Activated B cell treated with CpG ODN at 0.5 μM for 24 hours (primary cell): Measurements from ENCODE around the gene HIP1R. TPM values are rescaled to one million over a fixed set of nuclear protein-coding genes. Genes with fewer than 3 reads are reported as not detected.

Source experiments
- ATAC-seq: fragments of 200-7000 bp; cut with Tn5 transposase; one replicate; pipeline ENCODE4 v1.10.0; 2021; ENCODE audit warnings: low read depth, mild to moderate bottlenecking, moderate library complexity
- CTCF ChIA-PET: fragments of 350-600 bp; sonication (Branson Sonifier 250); formaldehyde crosslinking; loops from one replicate; lab custom pipeline; 2021; ENCODE audit warnings: antibody characterized with exemption; lab: Charles Lee
- POLR2A ChIA-PET: fragments of 350-600 bp; sonication (Branson Sonifier 250); formaldehyde crosslinking; loops from one replicate; lab custom pipeline; 2021; ENCODE audit warnings: antibody characterized with exemption; lab: Charles Lee
- DNase-seq: peaks from one replicate; pipeline ENCODE4 v3.0.0; 2022
- H3K27ac Mint-ChIP-seq: one replicate; pipeline ENCODE4 v1.8.0; 2020; ENCODE audit warnings: mixed read lengths
- H3K27me3 Mint-ChIP-seq: one replicate; pipeline ENCODE4 v1.8.0; 2021; ENCODE audit warnings: mixed read lengths
- H3K36me3 Mint-ChIP-seq: one replicate; pipeline ENCODE4 v1.8.0; 2021; ENCODE audit warnings: low read depth, mixed read lengths
- H3K4me1 Mint-ChIP-seq: one replicate; pipeline ENCODE4 v1.8.0; 2021; ENCODE audit warnings: mixed read lengths
- H3K4me3 Mint-ChIP-seq: one replicate; pipeline ENCODE4 v1.8.0; 2020; ENCODE audit warnings: mild to moderate bottlenecking, mixed read lengths
- H3K9me3 Mint-ChIP-seq: one replicate; pipeline ENCODE4 v1.8.0; 2020; ENCODE audit warnings: mixed read lengths
- CTCF ChIP-seq: fragments of 200-600 bp; IDR thresholded peaks from one replicate; pipeline ENCODE4 v1.8.0; 2022; ENCODE audit warnings: antibody characterized with exemption, mild to moderate bottlenecking
- intact Hi-C: fragments of 100-400 bp; cut with micrococcal nuclease; formaldehyde crosslinking; loops from one replicate; pipeline ENCODE4 v1.15.1; 2024
- total RNA-seq: library from RNA; stranded (reverse); gene quantifications from 2 replicates; pipeline ENCODE4 v1.2.3, GENCODE V29; 2022

Gene HIP1R
- total RNA-seq, 1 donor from 2014 or later = 154 TPM

GRCh38 chr12:122867691-122868461 is 32.6 kb downstream of the HIP1R start:
- intact Hi-C loops = no loop called here
- Mint-ChIP-seq H3K4me1 (peaks cover 86% of the 10 kb centered on the region), H3K27me3 (no peaks in the 10 kb centered on the region), H3K36me3 (peaks cover 80% of the 10 kb centered on the region), H3K9me3 (no peaks in the 10 kb centered on the region), H3K4me3 (no peak overlapping the region), H3K27ac (no peak overlapping the region)
- CTCF ChIA-PET = interaction anchor here (0.6 to 0.8 kb wide), 2 partner anchors 17 to 85 kb away, joined by 3 read pairs; no protein-coding TSS in a partner anchor
- POLR2A ChIA-PET = interaction anchor here (0.6 to 1.1 kb wide), 4 partner anchors 12 to 85 kb away, joined by 3 to 4 read pairs (median 3); no protein-coding TSS in a partner anchor
- TF ChIP-seq CTCF = no peak
- no peak for DNase-seq
- ATAC-seq = no peak

GRCh38 chr12:122868471-122869177 is 33.4 kb downstream of the HIP1R start:
- ChIA-PET POLR2A (interaction anchor here (0.6 to 1.2 kb wide), 4 partner anchors 21 to 443 kb away, joined by 3 to 9 read pairs (median 4); no protein-coding TSS in a partner anchor), CTCF (no interaction called here)
- TF ChIP-seq CTCF = no peak
- Mint-ChIP-seq H3K4me3 (no peak overlapping the region), H3K9me3 (no peaks in the 10 kb centered on the region), H3K4me1 (peaks cover 86% of the 10 kb centered on the region), H3K27ac (peak overlapping the region; percentile 57), H3K36me3 (peaks cover 80% of the 10 kb centered on the region), H3K27me3 (no peaks in the 10 kb centered on the region)
- intact Hi-C loops = no loop called here
- DNase-seq (peak; percentile 5), ATAC-seq (no peak)

GRCh38 chr12:122869207-122869973 is 34.1 kb downstream of the HIP1R start:
- DNase-seq = peak; percentile 12
- Mint-ChIP-seq H3K4me1 (peaks cover 88% of the 10 kb centered on the region), H3K27ac (peak overlapping the region; percentile 68), H3K9me3 (no peaks in the 10 kb centered on the region), H3K27me3 (no peaks in the 10 kb centered on the region), H3K4me3 (peak overlapping the region; percentile 35), H3K36me3 (peaks cover 79% of the 10 kb centered on the region)
- TF ChIP-seq CTCF = no peak
- no peak for ATAC-seq
- POLR2A ChIA-PET = interaction anchor here (0.6 to 4.5 kb wide), 7 partner anchors 12 to 444 kb away, joined by 3 to 47 read pairs (median 9); partner anchors contain the start of genes CCDC62 and VPS37B
- CTCF ChIA-PET = interaction anchor here (0.9 to 3.6 kb wide), 4 partner anchors 9 to 369 kb away, joined by 3 to 26 read pairs (median 17); no protein-coding TSS in a partner anchor
- intact Hi-C loops = no loop called here

GRCh38 chr12:122870163-122870842 is 35.0 kb downstream of the HIP1R start:
- H3K36me3 Mint-ChIP-seq = peaks cover 69% of the 10 kb centered on the region
- H3K27ac Mint-ChIP-seq = peak overlapping the region; percentile 93
- intact Hi-C loops = no loop called here
- no peaks in the 10 kb centered on the region for H3K27me3 Mint-ChIP-seq
- ATAC-seq = no peak
- peak; percentile 9 for DNase-seq
- TF ChIP-seq CTCF = no peak
- H3K4me1 Mint-ChIP-seq = peaks cover 88% of the 10 kb centered on the region
- peak overlapping the region; percentile 84 for H3K4me3 Mint-ChIP-seq
- no peaks in the 10 kb centered on the region for H3K9me3 Mint-ChIP-seq
- CTCF ChIA-PET = interaction anchor here (0.8 to 3.6 kb wide), 9 partner anchors 10 to 368 kb away, joined by 3 to 26 read pairs (median 8); no protein-coding TSS in a partner anchor
- POLR2A ChIA-PET = interaction anchor here (0.5 to 4.5 kb wide), 14 partner anchors 8 to 104 kb away, joined by 3 to 47 read pairs (median 4); partner anchors contain the start of genes OGFOD2 and VPS37B
